Effector memory CD4-positive, alpha-beta T cell (primary cell): Measurements from ENCODE around the gene EVX2.

ENCODE experiments used
- DNase-seq, 3 donors: peaks; one replicate each; pipeline ENCODE4 v3.0.0-alpha.2; 2020
- H3K27ac ChIP-seq: 2 replicates; pipeline ENCODE4 v1.7.0; 2013; ENCODE audit warnings: mild to moderate bottlenecking, low read length, moderate library complexity; ENCODE audit not compliant: insufficient read depth, poor library complexity, severe bottlenecking
- H3K27me3 ChIP-seq: replicated peaks from 2 replicates; pipeline ENCODE4 v1.7.0; 2013; ENCODE audit warnings: mild to moderate bottlenecking, low read length; ENCODE audit not compliant: insufficient read depth, control insufficient read depth, poor library complexity, severe bottlenecking
- H3K36me3 ChIP-seq: 2 replicates; pipeline ENCODE4 v1.7.0; 2013; ENCODE audit warnings: mild to moderate bottlenecking, low read length, moderate library complexity; ENCODE audit not compliant: control insufficient read depth, insufficient read depth
- H3K4me1 ChIP-seq: 2 replicates; pipeline ENCODE4 v1.7.0; 2013; ENCODE audit warnings: low read length, mild to moderate bottlenecking; ENCODE audit not compliant: control insufficient read depth, insufficient read depth, poor library complexity, severe bottlenecking
- H3K4me3 ChIP-seq: 2 replicates; pipeline ENCODE4 v1.7.0; 2013; ENCODE audit warnings: low read length, low read depth, mild to moderate bottlenecking; ENCODE audit not compliant: insufficient read depth, poor library complexity, severe bottlenecking
- H3K9me3 ChIP-seq: 2 replicates; pipeline ENCODE4 v1.7.0; 2013; ENCODE audit warnings: mild to moderate bottlenecking, low read length, moderate library complexity; ENCODE audit not compliant: control insufficient read depth

Gene EVX2

DNA sequence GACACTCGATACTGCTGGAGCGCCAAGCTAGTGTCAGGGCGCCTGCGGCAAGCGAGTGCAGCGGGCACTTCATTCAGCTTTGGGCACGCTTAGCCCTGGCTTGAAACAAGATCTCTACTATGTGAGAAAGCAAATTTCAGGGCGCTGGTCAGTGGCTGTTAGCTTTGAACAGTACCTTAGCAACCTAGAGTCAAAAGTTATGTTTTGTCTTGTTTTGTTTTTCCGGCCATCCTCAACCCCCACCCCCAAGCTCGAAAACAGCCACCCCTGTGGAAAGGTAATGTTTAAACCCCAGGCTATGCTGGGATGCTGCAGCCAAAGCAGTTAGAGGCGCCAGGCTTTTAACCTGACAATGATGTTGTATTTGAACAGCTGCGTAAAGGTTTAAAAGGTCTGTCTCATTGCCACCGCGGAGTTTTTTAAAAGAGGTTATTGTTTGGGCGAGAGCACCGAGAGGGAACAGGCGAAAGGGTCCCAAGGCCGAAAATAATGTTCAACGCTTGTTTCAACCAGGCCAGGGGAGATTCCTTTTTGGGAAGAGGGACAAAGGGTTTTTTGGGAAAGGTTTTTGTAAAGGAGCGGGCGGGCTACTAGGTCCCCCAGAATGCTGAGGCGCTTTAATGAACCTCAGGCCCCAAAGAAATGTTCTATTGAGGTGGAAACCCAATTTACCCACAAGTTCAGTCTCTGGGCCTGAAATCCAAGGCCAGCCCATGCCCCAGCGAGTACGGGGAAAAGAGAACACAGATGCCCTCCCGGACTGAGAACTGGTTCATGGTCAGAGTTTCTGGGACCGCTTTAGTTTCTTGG lies 30.6 kb upstream of the EVX2 start:
- Histone ChIP-seq H3K4me1 (no peaks in the 10 kb centered on the region), H3K36me3 (no peaks in the 10 kb centered on the region), H3K27ac (no peak overlapping the region), H3K9me3 (no peaks in the 10 kb centered on the region), H3K27me3 (peaks cover 95% of the 10 kb centered on the region), H3K4me3 (no peak overlapping the region)
- DNase-seq = no peak

DNA sequence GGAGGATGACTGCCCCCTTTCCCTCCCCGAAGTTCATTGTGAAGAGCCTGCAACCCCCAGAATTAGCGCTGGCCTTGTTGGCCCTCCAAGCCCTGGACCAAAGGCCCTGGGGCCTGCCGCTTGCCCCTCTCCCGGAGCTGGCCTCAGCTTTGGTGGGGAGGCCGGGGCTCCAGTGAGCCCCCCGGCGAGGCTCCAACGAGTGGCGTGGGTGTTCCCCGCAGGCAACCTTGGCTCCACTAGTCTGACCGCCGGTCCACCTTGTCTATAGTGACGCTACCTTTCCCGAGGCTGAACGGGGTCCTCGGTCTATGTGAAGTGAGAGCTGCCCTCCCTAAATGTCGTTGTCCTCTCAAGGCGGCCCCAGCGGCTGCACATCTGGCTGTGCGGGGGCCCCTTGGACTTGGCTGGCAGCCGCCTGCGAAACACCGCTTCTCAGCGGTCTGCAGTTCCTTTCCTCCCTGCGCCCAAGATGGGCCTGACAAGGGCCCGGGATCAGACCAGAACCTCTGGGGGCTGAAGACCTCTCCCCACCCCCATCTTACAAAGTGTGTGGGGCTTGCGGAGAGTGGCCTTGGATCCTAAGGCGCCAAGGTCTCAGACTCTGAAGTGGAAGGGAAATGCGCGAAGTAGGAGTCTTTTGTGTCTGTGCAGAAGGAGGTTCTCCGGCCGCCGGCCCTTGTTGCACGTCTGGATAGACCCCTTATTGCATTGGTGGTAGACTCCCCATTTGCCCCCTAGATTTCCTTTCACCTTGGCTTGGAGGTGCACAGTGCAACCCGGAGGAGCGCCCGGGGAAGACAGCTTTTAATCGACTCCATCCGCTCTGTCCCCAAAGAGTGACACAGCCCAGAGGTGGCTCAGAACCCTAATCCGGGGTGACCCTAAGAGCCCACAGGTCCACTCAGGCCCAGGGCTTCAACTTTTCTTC lies 28.9 kb upstream of the EVX2 start:
- Histone ChIP-seq H3K27me3 (peaks cover 91% of the 10 kb centered on the region), H3K4me1 (peaks cover 5% of the 10 kb centered on the region), H3K9me3 (no peaks in the 10 kb centered on the region), H3K4me3 (no peak overlapping the region), H3K36me3 (no peaks in the 10 kb centered on the region), H3K27ac (no peak overlapping the region)
- no peak for DNase-seq

DNA sequence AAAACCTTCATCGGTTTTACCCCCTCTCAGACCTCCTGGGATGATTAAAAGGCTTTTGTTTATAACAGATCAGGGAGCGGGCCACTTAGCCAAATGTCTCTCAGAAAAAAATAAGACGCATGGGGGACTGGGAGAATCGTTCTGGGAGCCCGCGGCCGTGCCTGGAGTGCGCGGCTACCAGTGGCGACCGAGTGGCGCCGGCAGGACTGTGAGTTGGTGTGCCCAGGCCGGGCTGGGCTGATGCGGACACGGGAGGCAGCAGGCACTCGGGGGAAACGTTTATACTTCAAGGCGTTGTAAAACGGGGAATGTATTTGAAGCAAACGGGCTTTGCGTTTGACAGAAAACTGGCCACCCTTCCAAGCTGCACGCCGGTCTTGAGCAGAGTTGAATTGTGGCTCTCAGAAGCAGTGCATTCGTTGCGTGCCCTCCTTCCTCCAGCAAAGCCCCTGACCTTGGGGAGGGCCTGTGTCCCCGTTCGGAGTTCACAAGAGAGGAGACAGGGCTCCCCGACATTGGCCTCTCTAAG lies 28.1 kb upstream of the EVX2 start:
- no peaks in the 10 kb centered on the region for H3K9me3 ChIP-seq
- no peak overlapping the region for H3K4me3 ChIP-seq
- H3K27me3 ChIP-seq = peaks cover 89% of the 10 kb centered on the region
- no peak for DNase-seq
- H3K27ac ChIP-seq = no peak overlapping the region
- peaks cover 8% of the 10 kb centered on the region for H3K4me1 ChIP-seq
- H3K36me3 ChIP-seq = no peaks in the 10 kb centered on the region

DNA sequence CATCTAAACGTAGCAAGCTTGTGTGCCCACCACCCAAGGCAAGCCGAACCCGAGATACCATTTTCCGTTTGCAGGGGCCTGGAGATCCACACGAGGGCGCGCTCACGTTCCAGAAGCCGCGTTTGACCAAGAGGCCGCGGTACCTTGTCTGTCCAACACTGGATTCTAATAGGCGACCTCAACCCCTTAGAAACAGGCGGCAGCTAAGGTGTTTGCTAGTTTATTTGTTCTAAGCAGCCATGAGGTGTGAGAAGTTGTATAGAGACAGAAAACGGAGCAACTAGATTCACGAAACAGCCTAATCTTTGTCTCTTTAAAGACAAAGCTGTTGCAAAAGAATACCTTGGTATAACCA lies 27.5 kb upstream of the EVX2 start:
- Histone ChIP-seq H3K4me1 (peaks cover 12% of the 10 kb centered on the region), H3K27ac (no peak overlapping the region), H3K9me3 (no peaks in the 10 kb centered on the region), H3K27me3 (peaks cover 89% of the 10 kb centered on the region), H3K36me3 (no peaks in the 10 kb centered on the region), H3K4me3 (no peak overlapping the region)
- DNase-seq = no peak

DNA sequence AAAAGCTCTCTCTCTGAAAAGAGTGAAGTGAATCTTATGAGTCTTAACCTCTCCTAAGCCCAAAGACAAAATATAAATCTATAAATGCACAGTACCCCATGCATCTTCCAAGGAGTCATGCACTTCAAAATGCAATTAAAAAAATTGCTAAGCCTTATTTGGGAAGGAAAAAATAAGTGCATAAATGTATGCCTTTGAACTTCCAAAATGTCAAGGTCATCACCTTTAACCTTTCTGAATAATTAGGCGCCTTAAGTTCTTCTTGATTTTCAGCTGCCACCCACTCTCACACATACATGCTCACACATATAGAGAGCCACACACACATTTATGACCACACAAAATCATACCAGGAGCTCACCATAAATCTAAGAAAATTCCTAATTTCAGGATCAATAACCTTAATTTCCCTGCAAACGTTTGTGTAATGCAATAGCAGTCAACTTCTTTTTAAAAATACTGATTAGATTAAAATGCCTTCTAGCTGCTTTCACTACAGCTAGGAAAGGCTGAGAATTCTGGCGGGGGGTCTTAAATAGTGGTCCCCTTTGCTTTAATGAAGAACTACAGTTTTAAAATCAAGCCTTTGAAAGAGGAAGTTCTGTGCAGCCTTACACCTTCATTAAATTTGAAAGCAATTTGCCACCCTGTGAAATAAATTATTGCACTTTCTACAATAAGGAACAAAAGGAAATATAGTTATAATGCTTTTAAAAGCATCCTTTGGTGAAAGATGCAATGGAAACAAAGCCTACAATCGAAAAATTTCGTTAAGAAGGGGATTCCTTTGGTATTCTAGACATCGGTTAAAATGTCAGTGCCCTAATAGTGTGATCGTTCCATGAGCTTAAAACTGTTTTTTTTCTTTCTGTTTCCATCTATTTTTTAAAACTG lies 26.9 kb upstream of the EVX2 start:
- H3K4me1 ChIP-seq = peaks cover 12% of the 10 kb centered on the region
- H3K36me3 ChIP-seq = no peaks in the 10 kb centered on the region
- no peak for DNase-seq
- no peak overlapping the region for H3K27ac ChIP-seq
- H3K9me3 ChIP-seq = no peaks in the 10 kb centered on the region
- H3K4me3 ChIP-seq = no peak overlapping the region
- peaks cover 89% of the 10 kb centered on the region for H3K27me3 ChIP-seq

DNA sequence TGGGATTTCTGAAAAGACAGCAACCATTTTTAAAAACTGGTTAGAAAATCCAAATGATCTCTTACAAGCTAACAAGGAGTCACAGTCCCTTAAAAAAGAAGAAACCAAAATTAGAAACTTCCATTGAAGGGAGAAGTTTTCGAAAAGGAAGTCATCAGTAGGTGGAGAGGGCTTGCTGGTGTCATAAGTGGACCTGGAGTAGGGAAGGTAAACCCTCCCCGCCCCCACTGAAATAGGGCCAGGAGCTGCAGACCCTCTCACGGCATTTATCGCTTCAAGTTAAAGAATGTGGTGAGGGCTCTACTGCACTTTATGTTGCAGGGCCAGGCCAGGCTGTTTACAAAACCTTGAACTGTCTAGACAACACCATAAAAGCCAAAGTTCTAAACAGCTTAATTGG lies 26.2 kb upstream of the EVX2 start:
- H3K4me1 ChIP-seq = peaks cover 12% of the 10 kb centered on the region
- no peak overlapping the region for H3K4me3 ChIP-seq
- H3K27me3 ChIP-seq = peaks cover 89% of the 10 kb centered on the region
- DNase-seq = no peak
- H3K9me3 ChIP-seq = no peaks in the 10 kb centered on the region
- H3K27ac ChIP-seq = no peak overlapping the region
- no peaks in the 10 kb centered on the region for H3K36me3 ChIP-seq

DNA sequence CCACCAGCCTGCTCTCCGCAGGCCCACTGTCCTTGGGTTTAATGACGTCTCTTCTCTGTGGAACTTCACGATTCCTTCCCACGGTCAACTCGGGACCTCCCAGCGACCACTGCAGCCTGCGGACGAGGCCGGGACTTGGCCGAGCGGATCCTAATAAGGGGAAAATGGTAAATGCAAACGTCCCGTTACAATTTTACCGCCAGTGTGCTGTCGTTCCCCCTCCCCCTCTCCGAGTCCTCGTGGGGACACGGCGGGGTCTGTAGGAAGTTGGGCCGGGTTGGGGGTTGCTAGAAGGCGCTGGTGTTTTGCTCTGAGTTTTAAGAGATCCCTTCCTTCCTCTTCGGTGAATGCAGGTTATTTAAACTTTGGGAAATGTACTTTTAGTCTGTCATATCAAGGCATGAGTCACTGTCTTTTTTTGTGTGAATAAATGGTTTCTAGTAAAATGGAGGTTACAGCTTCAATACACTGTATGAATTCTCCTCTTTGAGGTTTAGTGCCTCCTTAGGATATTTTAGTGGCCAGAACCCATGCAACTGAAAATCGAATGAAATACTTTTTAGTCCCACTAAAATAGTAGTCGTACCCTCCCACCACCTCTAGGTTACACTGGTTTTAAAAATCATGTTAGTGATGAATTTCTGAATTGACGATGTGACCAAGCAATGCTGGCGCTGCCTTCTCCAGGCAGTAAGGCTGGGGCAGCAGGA lies 25.6 kb upstream of the EVX2 start:
- Histone ChIP-seq H3K27me3 (peaks cover 89% of the 10 kb centered on the region), H3K4me3 (no peak overlapping the region)

DNA sequence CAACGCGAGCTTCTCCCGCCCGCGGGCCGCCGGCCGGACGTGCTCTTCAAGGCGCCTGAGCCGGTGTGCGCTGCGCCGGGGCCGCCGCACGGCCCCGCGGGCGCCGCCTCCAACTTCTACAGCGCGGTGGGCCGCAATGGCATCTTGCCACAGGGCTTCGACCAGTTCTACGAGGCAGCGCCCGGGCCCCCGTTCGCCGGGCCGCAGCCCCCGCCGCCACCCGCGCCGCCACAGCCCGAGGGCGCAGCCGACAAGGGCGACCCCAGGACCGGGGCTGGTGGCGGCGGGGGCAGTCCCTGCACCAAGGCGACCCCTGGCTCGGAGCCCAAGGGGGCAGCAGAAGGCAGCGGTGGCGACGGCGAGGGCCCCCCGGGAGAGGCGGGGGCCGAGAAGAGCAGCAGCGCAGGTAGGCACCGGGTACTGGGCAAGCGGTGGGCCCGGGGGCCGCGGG lies 24.0 kb upstream of the EVX2 start:
- Histone ChIP-seq H3K4me3 (no peak overlapping the region), H3K4me1 (peaks cover 12% of the 10 kb centered on the region), H3K9me3 (no peaks in the 10 kb centered on the region), H3K27me3 (peaks cover 90% of the 10 kb centered on the region), H3K36me3 (no peaks in the 10 kb centered on the region), H3K27ac (no peak overlapping the region)
- no peak for DNase-seq

More for the DNA sequence above, 25.6 kb upstream of the EVX2 start:
- Histone ChIP-seq H3K36me3 (no peaks in the 10 kb centered on the region), H3K9me3 (no peaks in the 10 kb centered on the region), H3K4me1 (peaks cover 12% of the 10 kb centered on the region), H3K27ac (no peak overlapping the region)
- no peak for DNase-seq
